Nephron (organoid): Measurements from ENCODE around the gene AKT2.
A peak's percentile ranks its signal among the peaks of the same experiment; 100 is the strongest.
"Not testable (repeated sequence)": the region's sequence is repeated elsewhere in the genome, so short reads cannot be mapped to it uniquely, and the experiment has no call there.

Experiments
- H3K27ac Mint-ChIP-seq, 3 experiments: 2 replicates each; pipeline ENCODE4 v1.8.0; 2020; ENCODE audit warnings: mixed read lengths in 3 of 3, mild to moderate bottlenecking in 2 of 3, moderate library complexity in 1 of 3
- H3K27me3 Mint-ChIP-seq: 2 replicates; pipeline ENCODE4 v1.8.0; 2021; ENCODE audit warnings: low read depth, mild to moderate bottlenecking, moderate library complexity, mixed read lengths
- H3K36me3 Mint-ChIP-seq: 2 replicates; pipeline ENCODE4 v1.8.0; 2020; ENCODE audit warnings: low read depth, mixed read lengths
- H3K4me1 Mint-ChIP-seq: 2 replicates; pipeline ENCODE4 v1.8.0; 2020; ENCODE audit warnings: mixed read lengths
- H3K4me3 Mint-ChIP-seq, 3 experiments: 2 replicates each; pipeline ENCODE4 v1.8.0; 2020; ENCODE audit warnings: mild to moderate bottlenecking in 3 of 3, mixed read lengths in 3 of 3, moderate library complexity in 2 of 3
- H3K9me3 Mint-ChIP-seq: 2 replicates; pipeline ENCODE4 v1.8.0; 2020; ENCODE audit warnings: mixed read lengths
- TF ChIP-seq, protein P1 (sequence below), 3 experiments: fragments of 200-600 bp; sonication (generic); IDR thresholded peaks; one replicate each; pipeline ENCODE4 v1.5.0; 2021; ENCODE audit warnings: antibody characterized with exemption in 3 of 3; ENCODE audit not compliant: unreplicated experiment in 3 of 3

The AKT2 gene

GRCh38 chr19:40284501-40285352 lies at the start of gene AKT2:
Gene AKT2, minus strand, starts transcription at chr19:40285345. Its CDS starts 20,078 bp downstream, at chr19:40265267.
- Mint-ChIP-seq H3K27me3 (no peaks in the 10 kb centered on the region), H3K36me3 (no peaks in the 10 kb centered on the region), H3K9me3 (no peaks in the 10 kb centered on the region), H3K4me1 (peaks cover 57% of the 10 kb centered on the region), H3K27ac (peak within 1 kb of the TSS; percentile 99 to 100 (median 100)), H3K4me3 (peak within 1 kb of the TSS; percentile 90 to 98 (median 92))
- TF ChIP-seq, protein P1, sequence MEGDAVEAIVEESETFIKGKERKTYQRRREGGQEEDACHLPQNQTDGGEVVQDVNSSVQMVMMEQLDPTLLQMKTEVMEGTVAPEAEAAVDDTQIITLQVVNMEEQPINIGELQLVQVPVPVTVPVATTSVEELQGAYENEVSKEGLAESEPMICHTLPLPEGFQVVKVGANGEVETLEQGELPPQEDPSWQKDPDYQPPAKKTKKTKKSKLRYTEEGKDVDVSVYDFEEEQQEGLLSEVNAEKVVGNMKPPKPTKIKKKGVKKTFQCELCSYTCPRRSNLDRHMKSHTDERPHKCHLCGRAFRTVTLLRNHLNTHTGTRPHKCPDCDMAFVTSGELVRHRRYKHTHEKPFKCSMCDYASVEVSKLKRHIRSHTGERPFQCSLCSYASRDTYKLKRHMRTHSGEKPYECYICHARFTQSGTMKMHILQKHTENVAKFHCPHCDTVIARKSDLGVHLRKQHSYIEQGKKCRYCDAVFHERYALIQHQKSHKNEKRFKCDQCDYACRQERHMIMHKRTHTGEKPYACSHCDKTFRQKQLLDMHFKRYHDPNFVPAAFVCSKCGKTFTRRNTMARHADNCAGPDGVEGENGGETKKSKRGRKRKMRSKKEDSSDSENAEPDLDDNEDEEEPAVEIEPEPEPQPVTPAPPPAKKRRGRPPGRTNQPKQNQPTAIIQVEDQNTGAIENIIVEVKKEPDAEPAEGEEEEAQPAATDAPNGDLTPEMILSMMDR (IDR thresholded peaks at IDR 0.05; ENCODE audit: unreplicated experiment in 3 of 3), result no peak

- not testable (repeated sequence) for H3K27ac Mint-ChIP-seq, H3K9me3 Mint-ChIP-seq, H3K4me1 Mint-ChIP-seq, H3K4me3 Mint-ChIP-seq, H3K27me3 Mint-ChIP-seq
- H3K36me3 Mint-ChIP-seq, result peaks cover 49% of the 10 kb centered on the region
Observed at GRCh38 chr19:40333083-40333482, 47.9 kb upstream of the AKT2 start.

DNA sequence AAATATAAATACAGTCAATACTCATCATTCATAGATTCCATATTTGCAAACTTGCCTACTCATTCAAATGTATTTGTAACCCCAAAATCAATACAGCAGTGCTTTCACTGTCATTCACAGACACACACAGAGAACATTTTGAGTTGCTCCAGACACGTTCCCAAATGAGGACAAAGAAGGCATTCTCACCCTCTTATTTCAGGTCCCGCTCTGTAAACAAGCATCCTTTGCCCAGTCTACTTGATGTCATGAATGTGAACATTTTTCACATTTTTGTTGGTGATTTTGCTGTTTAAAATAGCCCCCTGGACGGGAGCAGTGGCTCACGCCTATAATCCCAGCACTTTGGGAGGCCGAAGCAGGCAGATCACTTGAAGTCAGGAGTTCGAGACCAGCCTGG lies 47.5 kb upstream of the AKT2 start:
- no peak overlapping the region for H3K27ac Mint-ChIP-seq
- no peak overlapping the region for H3K4me3 Mint-ChIP-seq
- TF ChIP-seq, protein P1 (IDR thresholded peaks at IDR 0.05; ENCODE audit: unreplicated experiment in 3 of 3), result no peak
- peaks cover 51% of the 10 kb centered on the region for H3K36me3 Mint-ChIP-seq
- no peaks in the 10 kb centered on the region for H3K27me3 Mint-ChIP-seq
- no peaks in the 10 kb centered on the region for H3K4me1 Mint-ChIP-seq
- H3K9me3 Mint-ChIP-seq, result no peaks in the 10 kb centered on the region

- Mint-ChIP-seq H3K4me3 (no peak overlapping the region), H3K27me3 (no peaks in the 10 kb centered on the region), H3K27ac (no peak overlapping the region), H3K36me3 (peaks cover 56% of the 10 kb centered on the region), H3K4me1 (no peaks in the 10 kb centered on the region), H3K9me3 (no peaks in the 10 kb centered on the region)
- TF ChIP-seq, protein P1 (IDR thresholded peaks at IDR 0.05; ENCODE audit: unreplicated experiment in 3 of 3), result no peak
Observed at GRCh38 chr19:40331052-40331451, 45.9 kb upstream of the AKT2 start.

DNA sequence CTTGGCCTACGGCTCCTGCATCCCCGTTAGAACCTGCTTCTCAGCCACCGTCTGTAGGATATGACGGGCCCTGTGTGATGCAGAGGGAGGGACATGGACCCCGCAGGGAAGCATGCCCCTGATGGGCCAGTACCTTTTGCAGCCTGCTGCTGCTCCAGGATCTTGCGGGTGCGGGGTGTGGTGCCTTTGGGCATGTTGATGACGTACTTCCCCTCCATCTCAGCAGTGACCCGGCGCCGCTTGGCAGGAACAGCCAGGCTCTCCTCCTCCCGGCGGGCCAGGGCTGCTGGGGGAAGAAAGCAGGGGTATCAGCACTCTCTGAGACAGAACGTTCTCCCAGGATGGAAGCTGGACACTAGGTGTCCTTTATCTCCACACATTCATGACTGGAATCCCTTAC lies 41.1 kb upstream of the AKT2 start:
- Mint-ChIP-seq H3K4me3 (no peak overlapping the region), H3K4me1 (no peaks in the 10 kb centered on the region), H3K27ac (no peak overlapping the region), H3K9me3 (no peaks in the 10 kb centered on the region), H3K36me3 (peaks cover 72% of the 10 kb centered on the region), H3K27me3 (no peaks in the 10 kb centered on the region)
- TF ChIP-seq, protein P1 (IDR thresholded peaks at IDR 0.05; ENCODE audit: unreplicated experiment in 3 of 3), result no peak

- TF ChIP-seq, protein P1 (IDR thresholded peaks at IDR 0.05; ENCODE audit: unreplicated experiment in 3 of 3), result no peak
- H3K4me3 Mint-ChIP-seq, result no peak overlapping the region
- H3K27me3 Mint-ChIP-seq, result no peaks in the 10 kb centered on the region
- no peaks in the 10 kb centered on the region for H3K4me1 Mint-ChIP-seq
- H3K36me3 Mint-ChIP-seq, result peaks cover 66% of the 10 kb centered on the region
- no peak overlapping the region for H3K27ac Mint-ChIP-seq
- no peaks in the 10 kb centered on the region for H3K9me3 Mint-ChIP-seq
Observed at GRCh38 chr19:40323705-40324104, 38.6 kb upstream of the AKT2 start.
